GM23338 (cell line): Measurements from ENCODE around the gene PHTF2. TPM values are rescaled to one million over a fixed set of nuclear protein-coding genes. Genes with fewer than 3 reads are reported as not detected.

Source experiments
- ATAC-seq: fragments of 200-7000 bp; cut with Tn5 transposase; 3 replicates; pipeline ENCODE4 v1.9.1; 2020
- DNase-seq: peaks from one replicate; pipeline ENCODE4 v3.0.0-alpha.2; 2015; ENCODE audit warnings: low spot score
- H2AFZ ChIP-seq: fragments of 200-600 bp; sonication (generic); 2 replicates; pipeline ENCODE4 v1.8.0; 2016; ENCODE audit warnings: antibody characterized with exemption, mild to moderate bottlenecking, moderate library complexity
- H3F3A ChIP-seq: fragments of 200-600 bp; sonication (generic); replicated peaks from 2 replicates; pipeline ENCODE4 v1.8.0; 2017; ENCODE audit warnings: antibody characterized with exemption, mixed run types, low read depth
- H3K27ac ChIP-seq: fragments of 200-600 bp; sonication (generic); 2 replicates; pipeline ENCODE4 v1.6.1; 2016; ENCODE audit warnings: low read depth
- H3K27me3 ChIP-seq: fragments of 200-600 bp; sonication (generic); 2 replicates; pipeline ENCODE4 v1.8.0; 2016; ENCODE audit warnings: mild to moderate bottlenecking, mixed run types, moderate library complexity; ENCODE audit not compliant: insufficient read depth
- H3K36me3 ChIP-seq: fragments of 200-600 bp; sonication (generic); 2 replicates; pipeline ENCODE4 v1.8.0; 2016; ENCODE audit warnings: mild to moderate bottlenecking; ENCODE audit not compliant: insufficient read depth
- H3K4me1 ChIP-seq: fragments of 200-600 bp; sonication (generic); 2 replicates; pipeline ENCODE4 v1.8.0; 2016; ENCODE audit warnings: mild to moderate bottlenecking, moderate library complexity; ENCODE audit not compliant: insufficient read depth
- H3K4me2 ChIP-seq: fragments of 200-600 bp; sonication (generic); 2 replicates; pipeline ENCODE4 v1.7.1; 2017; ENCODE audit warnings: mixed run types
- H3K4me3 ChIP-seq: fragments of 200-600 bp; sonication (generic); 2 replicates; pipeline ENCODE4 v1.6.1; 2016; ENCODE audit warnings: mixed run types
- H3K79me2 ChIP-seq: fragments of 200-600 bp; sonication (generic); replicated peaks from 2 replicates; pipeline ENCODE4 v1.8.0; 2017; ENCODE audit warnings: mild to moderate bottlenecking; ENCODE audit not compliant: insufficient read depth
- H3K9me2 ChIP-seq: fragments of 200-600 bp; sonication (generic); 2 replicates; pipeline ENCODE4 v1.8.0; 2017; ENCODE audit not compliant: insufficient read depth
- H4K20me1 ChIP-seq: fragments of 200-600 bp; sonication (generic); replicated peaks from 2 replicates; pipeline ENCODE4 v1.8.0; 2017; ENCODE audit warnings: mild to moderate bottlenecking; ENCODE audit not compliant: insufficient read depth
- H3K27ac Mint-ChIP-seq: 2 replicates; pipeline ENCODE4 v1.8.0; 2020; ENCODE audit warnings: inconsistent platforms, mild to moderate bottlenecking, moderate library complexity, mixed read lengths
- H3K27me3 Mint-ChIP-seq: 3 replicates; pipeline ENCODE4 v1.8.0; 2022; ENCODE audit warnings: low read depth, mild to moderate bottlenecking, moderate library complexity, mixed read lengths, inconsistent platforms; ENCODE audit not compliant: insufficient read depth, poor library complexity
- H3K36me3 Mint-ChIP-seq: 3 replicates; pipeline ENCODE4 v1.8.0; 2021; ENCODE audit warnings: low read depth, mild to moderate bottlenecking, inconsistent platforms, moderate library complexity, mixed read lengths
- H3K4me1 Mint-ChIP-seq: 3 replicates; pipeline ENCODE4 v1.8.0; 2020; ENCODE audit warnings: mild to moderate bottlenecking, inconsistent platforms, mixed read lengths
- H3K4me3 Mint-ChIP-seq: 3 replicates; pipeline ENCODE4 v1.8.0; 2021; ENCODE audit warnings: moderate library complexity, mild to moderate bottlenecking, inconsistent platforms, mixed read lengths
- H3K9me3 Mint-ChIP-seq: 3 replicates; pipeline ENCODE4 v1.8.0; 2020; ENCODE audit warnings: moderate library complexity, mild to moderate bottlenecking, inconsistent platforms, mixed read lengths
- EZH2phosphoT487 ChIP-seq: fragments of 200-600 bp; sonication (generic); IDR thresholded peaks from one replicate; pipeline ENCODE4 v1.8.1; 2018; ENCODE audit warnings: antibody characterized with exemption; ENCODE audit not compliant: unreplicated experiment
- JUNB ChIP-seq: IDR thresholded peaks from one replicate; pipeline ENCODE4 v1.6.1; 2016; ENCODE audit warnings: antibody characterized with exemption; ENCODE audit not compliant: unreplicated experiment
- NANOG ChIP-seq: IDR thresholded peaks from 2 replicates; pipeline ENCODE4 v1.6.1; 2016; ENCODE audit warnings: antibody characterized with exemption, borderline replicate concordance
- POLR2AphosphoS5 ChIP-seq: IDR thresholded peaks from 2 replicates; pipeline ENCODE4 v1.6.1; 2016; ENCODE audit warnings: antibody characterized with exemption, low read depth
- STAT1 ChIP-seq: IDR thresholded peaks from one replicate; pipeline ENCODE4 v1.6.1; 2016; ENCODE audit warnings: antibody characterized with exemption; ENCODE audit not compliant: unreplicated experiment
- ZNF114 ChIP-seq: fragments of 250-450 bp; sonication (Bioruptor Pico); IDR thresholded peaks from 2 replicates; pipeline ENCODE4 v1.5.0; 2020; ENCODE audit warnings: mild to moderate bottlenecking, moderate library complexity
- ZNF331 ChIP-seq: fragments of 250-450 bp; sonication (Bioruptor Pico); IDR thresholded peaks from 2 replicates; pipeline ENCODE4 v1.5.0; 2020; ENCODE audit warnings: low read depth, mild to moderate bottlenecking, moderate library complexity
- polyA plus RNA-seq: library from polyadenylated mRNA; unstranded; fragments of >200 nt; fragmentation: Nextera tagmentation; extraction: Ambion mirVana; gene quantifications from 2 replicates; pipeline ENCODE4 v1.2.1, GENCODE V29; 2016
- total RNA-seq: library from RNA; depleted of rRNA; stranded (reverse); fragments of >200 nt; shearing (Covaris generic); gene quantifications from 2 replicates; pipeline ENCODE4 v1.2.3, GENCODE V29; 2014
- TF ChIP-seq, protein P1 (sequence below), 2 experiments: fragments of 200-600 bp in 1 of 2; sonication (generic) in 1 of 2; conservative IDR thresholded peaks; 2 replicates each; pipeline versions ENCODE4 v1.5.1 to v1.6.1; 2016 to 2017; ENCODE audit warnings: antibody characterized with exemption in 2 of 2, low read depth in 2 of 2, mild to moderate bottlenecking in 2 of 2, moderate library complexity in 1 of 2
- TF ChIP-seq, protein P2 (sequence below): fragments of 250-450 bp; sonication (Bioruptor Pico); IDR thresholded peaks from 2 replicates; pipeline ENCODE4 v1.5.0; 2020; ENCODE audit warnings: mild to moderate bottlenecking, moderate library complexity
- TF ChIP-seq, protein P3 (sequence below): IDR thresholded peaks from 2 replicates; pipeline ENCODE4 v1.6.1; 2016; ENCODE audit warnings: antibody characterized with exemption

PHTF2 gene
- total and polyA plus RNA-seq, 2 experiments from 2014 or later = 14.6 to 24.1 TPM

DNA sequence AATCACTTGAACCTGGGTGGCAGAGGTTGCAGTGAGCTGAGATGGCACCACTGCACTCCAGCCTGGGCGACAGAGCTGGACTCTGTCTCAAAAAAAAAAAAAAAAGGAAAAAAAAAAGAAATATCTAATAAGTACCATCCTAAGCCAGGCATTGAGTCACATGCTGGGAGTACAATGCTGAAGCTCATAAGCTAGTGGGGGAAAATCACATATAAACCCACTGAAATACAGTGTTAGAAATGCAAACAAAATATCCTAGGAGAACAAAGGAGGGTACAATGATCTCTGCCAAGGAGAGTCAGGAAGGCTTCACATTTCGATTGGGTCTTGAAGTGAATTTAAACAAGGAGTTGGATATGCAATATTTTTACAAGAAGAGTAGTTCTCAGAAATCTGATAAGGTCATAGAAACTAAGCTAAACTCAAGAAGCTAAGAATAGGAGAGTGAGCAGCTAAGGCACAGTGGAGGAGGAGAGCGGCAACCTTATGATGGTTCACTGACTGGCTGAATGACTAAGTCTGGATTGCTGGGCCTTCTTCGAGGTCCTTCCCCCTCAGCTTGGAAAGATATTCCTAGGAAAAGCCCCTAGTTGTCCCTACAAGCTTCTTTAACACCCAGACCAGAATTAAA, 115.5 kb downstream of the PHTF2 start:
- H4K20me1 ChIP-seq = no peaks in the 10 kb centered on the region
- Mint-ChIP-seq H3K27me3 (no peaks in the 10 kb centered on the region), H3K9me3 (no peaks in the 10 kb centered on the region), H3K27ac (no peak overlapping the region), H3K4me3 (no peak overlapping the region), H3K4me1 (peaks cover 3% of the 10 kb centered on the region; the same call in 2 of the 3 replicates), H3K36me3 (no peaks in the 10 kb centered on the region)
- no peak for DNase-seq
- TF ChIP-seq, protein P1, sequence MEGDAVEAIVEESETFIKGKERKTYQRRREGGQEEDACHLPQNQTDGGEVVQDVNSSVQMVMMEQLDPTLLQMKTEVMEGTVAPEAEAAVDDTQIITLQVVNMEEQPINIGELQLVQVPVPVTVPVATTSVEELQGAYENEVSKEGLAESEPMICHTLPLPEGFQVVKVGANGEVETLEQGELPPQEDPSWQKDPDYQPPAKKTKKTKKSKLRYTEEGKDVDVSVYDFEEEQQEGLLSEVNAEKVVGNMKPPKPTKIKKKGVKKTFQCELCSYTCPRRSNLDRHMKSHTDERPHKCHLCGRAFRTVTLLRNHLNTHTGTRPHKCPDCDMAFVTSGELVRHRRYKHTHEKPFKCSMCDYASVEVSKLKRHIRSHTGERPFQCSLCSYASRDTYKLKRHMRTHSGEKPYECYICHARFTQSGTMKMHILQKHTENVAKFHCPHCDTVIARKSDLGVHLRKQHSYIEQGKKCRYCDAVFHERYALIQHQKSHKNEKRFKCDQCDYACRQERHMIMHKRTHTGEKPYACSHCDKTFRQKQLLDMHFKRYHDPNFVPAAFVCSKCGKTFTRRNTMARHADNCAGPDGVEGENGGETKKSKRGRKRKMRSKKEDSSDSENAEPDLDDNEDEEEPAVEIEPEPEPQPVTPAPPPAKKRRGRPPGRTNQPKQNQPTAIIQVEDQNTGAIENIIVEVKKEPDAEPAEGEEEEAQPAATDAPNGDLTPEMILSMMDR (conservative IDR thresholded peaks at IDR 0.05; ENCODE audit: low read depth in 2 of 2) = no peak
- TF ChIP-seq, protein P2, sequence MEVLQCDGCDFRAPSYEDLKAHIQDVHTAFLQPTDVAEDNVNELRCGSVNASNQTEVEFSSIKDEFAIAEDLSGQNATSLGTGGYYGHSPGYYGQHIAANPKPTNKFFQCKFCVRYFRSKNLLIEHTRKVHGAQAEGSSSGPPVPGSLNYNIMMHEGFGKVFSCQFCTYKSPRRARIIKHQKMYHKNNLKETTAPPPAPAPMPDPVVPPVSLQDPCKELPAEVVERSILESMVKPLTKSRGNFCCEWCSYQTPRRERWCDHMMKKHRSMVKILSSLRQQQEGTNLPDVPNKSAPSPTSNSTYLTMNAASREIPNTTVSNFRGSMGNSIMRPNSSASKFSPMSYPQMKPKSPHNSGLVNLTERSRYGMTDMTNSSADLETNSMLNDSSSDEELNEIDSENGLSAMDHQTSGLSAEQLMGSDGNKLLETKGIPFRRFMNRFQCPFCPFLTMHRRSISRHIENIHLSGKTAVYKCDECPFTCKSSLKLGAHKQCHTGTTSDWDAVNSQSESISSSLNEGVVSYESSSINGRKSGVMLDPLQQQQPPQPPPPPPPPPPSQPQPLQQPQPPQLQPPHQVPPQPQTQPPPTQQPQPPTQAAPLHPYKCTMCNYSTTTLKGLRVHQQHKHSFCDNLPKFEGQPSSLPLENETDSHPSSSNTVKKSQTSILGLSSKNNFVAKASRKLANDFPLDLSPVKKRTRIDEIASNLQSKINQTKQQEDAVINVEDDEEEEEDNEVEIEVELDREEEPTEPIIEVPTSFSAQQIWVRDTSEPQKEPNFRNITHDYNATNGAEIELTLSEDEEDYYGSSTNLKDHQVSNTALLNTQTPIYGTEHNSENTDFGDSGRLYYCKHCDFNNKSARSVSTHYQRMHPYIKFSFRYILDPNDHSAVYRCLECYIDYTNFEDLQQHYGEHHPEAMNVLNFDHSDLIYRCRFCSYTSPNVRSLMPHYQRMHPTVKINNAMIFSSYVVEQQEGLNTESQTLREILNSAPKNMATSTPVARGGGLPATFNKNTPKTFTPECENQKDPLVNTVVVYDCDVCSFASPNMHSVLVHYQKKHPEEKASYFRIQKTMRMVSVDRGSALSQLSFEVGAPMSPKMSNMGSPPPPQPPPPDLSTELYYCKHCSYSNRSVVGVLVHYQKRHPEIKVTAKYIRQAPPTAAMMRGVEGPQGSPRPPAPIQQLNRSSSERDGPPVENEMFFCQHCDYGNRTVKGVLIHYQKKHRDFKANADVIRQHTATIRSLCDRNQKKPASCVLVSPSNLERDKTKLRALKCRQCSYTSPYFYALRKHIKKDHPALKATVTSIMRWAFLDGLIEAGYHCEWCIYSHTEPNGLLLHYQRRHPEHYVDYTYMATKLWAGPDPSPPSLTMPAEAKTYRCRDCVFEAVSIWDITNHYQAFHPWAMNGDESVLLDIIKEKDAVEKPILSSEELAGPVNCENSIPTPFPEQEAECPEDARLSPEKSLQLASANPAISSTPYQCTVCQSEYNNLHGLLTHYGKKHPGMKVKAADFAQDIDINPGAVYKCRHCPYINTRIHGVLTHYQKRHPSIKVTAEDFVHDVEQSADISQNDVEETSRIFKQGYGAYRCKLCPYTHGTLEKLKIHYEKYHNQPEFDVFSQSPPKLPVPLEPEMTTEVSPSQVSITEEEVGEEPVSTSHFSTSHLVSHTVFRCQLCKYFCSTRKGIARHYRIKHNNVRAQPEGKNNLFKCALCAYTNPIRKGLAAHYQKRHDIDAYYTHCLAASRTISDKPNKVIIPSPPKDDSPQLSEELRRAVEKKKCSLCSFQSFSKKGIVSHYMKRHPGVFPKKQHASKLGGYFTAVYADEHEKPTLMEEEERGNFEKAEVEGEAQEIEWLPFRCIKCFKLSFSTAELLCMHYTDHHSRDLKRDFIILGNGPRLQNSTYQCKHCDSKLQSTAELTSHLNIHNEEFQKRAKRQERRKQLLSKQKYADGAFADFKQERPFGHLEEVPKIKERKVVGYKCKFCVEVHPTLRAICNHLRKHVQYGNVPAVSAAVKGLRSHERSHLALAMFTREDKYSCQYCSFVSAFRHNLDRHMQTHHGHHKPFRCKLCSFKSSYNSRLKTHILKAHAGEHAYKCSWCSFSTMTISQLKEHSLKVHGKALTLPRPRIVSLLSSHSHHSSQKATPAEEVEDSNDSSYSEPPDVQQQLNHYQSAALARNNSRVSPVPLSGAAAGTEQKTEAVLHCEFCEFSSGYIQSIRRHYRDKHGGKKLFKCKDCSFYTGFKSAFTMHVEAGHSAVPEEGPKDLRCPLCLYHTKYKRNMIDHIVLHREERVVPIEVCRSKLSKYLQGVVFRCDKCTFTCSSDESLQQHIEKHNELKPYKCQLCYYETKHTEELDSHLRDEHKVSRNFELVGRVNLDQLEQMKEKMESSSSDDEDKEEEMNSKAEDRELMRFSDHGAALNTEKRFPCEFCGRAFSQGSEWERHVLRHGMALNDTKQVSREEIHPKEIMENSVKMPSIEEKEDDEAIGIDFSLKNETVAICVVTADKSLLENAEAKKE = no peak
- TF ChIP-seq EZH2phosphoT487 (no peak), JUNB (no peak), ZNF331 (no peak), ZNF114 (no peak), NANOG (no peak), STAT1 (no peak), POLR2AphosphoS5 (no peak)
- TF ChIP-seq, protein P3, sequence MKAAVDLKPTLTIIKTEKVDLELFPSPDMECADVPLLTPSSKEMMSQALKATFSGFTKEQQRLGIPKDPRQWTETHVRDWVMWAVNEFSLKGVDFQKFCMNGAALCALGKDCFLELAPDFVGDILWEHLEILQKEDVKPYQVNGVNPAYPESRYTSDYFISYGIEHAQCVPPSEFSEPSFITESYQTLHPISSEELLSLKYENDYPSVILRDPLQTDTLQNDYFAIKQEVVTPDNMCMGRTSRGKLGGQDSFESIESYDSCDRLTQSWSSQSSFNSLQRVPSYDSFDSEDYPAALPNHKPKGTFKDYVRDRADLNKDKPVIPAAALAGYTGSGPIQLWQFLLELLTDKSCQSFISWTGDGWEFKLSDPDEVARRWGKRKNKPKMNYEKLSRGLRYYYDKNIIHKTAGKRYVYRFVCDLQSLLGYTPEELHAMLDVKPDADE = no peak
- no peaks in the 10 kb centered on the region for H3K79me2 ChIP-seq
- no peak overlapping the region for H2AFZ ChIP-seq
- H3K36me3 ChIP-seq = no peaks in the 10 kb centered on the region
- no peak overlapping the region for H3K27ac ChIP-seq
- no peaks in the 10 kb centered on the region for H3K27me3 ChIP-seq
- H3K4me3 ChIP-seq = no peak overlapping the region
- no peaks in the 10 kb centered on the region for H3K9me2 ChIP-seq
- no peaks in the 10 kb centered on the region for H3K4me1 ChIP-seq
- ATAC-seq = no peak
- H3F3A ChIP-seq = no peaks in the 10 kb centered on the region
- no peak overlapping the region for H3K4me2 ChIP-seq
